OCI-LY7 (cell line): ENCODE data around the gene FYN.
"Not testable (repeated sequence)": the region's sequence is repeated elsewhere in the genome, so short reads cannot be mapped to it uniquely, and the experiment has no call there.

Experiments
- CTCF ChIP-seq: fragments of 200-600 bp; sonication (generic); conservative IDR thresholded peaks from 2 replicates; pipeline ENCODE4 v1.5.1; 2014; ENCODE audit warnings: mild to moderate bottlenecking, antibody characterized with exemption, low read length, moderate library complexity, mixed read lengths
- EZH2phosphoT487 ChIP-seq: fragments of 200-600 bp; sonication (generic); IDR thresholded peaks from 2 replicates; pipeline ENCODE4 v1.6.1; 2018; ENCODE audit warnings: low read depth, borderline replicate concordance, mild to moderate bottlenecking, mixed run types, antibody characterized with exemption, low read length, moderate library complexity, mixed read lengths

GRCh38 chr6:111908365-111908764 is 35.1 kb upstream of the FYN start:
- not testable (repeated sequence) for TF ChIP-seq CTCF, EZH2phosphoT487
